GM18909 (cell line): ENCODE results near the gene SLC6A6.
A peak's percentile ranks its signal among the peaks of the same experiment; 100 is the strongest.

Experiments used
- ATAC-seq: cut with Tn5 transposase; IDR thresholded peaks from one replicate; pipeline ENCODE4 v1.9.1; 2021; ENCODE audit warnings: mild to moderate bottlenecking; ENCODE audit not compliant: unreplicated experiment, poor library complexity

SLC6A6 gene

DNA sequence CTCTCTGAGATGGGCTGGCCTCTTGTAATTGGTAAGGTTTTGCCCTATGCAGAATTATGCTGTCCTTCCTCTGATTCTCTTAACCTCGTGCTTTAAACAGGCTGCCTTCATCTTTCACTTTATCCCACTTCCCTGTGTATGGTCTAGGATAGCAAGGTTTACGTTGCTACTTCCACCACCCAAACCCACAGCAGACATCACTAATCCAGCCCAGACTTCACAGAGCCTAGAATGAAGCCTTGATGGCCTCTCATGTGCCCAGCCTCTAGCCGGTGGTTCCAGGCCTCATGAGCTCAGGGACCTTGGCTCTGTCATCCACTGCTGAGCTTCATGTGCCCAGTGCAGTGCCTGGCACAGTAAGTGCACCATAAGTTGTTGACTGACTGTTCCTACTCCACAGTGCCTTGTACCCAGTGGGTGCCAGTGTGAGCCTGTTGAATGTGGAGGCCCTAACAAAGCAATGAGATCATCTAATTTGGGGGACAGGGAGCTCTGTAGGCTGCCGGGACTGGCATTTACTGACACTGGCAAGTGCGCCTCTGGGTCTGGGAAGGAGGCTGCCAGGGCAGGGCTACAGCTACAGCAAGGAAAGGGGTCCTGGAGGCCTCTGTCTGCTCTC is 12.5 kb downstream of the SLC6A6 start:
- no peak for ATAC-seq

DNA sequence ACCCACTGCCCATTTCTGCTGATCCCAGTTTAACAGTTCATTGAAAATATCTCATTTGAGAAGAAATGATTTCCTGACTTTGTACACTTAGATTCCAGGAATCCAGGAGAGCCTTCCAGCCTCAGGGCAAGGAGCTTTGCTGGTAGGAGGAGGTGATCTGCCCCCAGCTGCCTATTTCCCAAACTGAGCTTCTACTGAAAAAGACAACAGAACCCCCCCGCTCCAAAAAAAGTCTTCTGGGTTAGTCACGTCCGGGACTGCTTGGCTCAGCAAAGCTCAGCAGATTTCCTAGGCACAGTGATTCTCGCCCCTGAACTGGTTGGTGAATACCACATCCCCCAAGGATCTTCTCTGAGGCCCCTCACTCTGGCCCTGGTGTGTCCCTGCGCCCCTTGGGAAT is 13.1 kb downstream of the SLC6A6 start:
- ATAC-seq = no peak

DNA sequence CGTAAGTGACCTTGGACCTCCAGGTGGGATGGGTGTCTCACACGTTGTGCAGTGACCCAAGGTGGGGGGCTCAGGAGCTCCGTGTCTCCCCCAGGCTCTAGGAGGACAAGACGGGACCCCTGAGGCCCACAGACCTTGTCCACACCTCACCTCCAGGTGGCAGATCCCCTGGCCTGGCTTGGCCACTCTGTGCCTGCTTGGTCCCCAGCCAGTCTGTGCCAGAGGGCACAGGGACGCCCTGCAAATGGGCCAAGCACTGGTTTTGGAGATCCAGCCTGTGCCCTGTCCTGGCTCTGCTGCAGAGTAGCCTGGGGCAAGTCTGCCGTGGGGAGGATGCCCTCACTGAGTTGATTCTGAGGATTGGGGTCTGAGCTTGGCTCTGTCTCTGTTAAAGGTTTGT is 14.0 kb downstream of the SLC6A6 start:
- ATAC-seq = no peak

DNA sequence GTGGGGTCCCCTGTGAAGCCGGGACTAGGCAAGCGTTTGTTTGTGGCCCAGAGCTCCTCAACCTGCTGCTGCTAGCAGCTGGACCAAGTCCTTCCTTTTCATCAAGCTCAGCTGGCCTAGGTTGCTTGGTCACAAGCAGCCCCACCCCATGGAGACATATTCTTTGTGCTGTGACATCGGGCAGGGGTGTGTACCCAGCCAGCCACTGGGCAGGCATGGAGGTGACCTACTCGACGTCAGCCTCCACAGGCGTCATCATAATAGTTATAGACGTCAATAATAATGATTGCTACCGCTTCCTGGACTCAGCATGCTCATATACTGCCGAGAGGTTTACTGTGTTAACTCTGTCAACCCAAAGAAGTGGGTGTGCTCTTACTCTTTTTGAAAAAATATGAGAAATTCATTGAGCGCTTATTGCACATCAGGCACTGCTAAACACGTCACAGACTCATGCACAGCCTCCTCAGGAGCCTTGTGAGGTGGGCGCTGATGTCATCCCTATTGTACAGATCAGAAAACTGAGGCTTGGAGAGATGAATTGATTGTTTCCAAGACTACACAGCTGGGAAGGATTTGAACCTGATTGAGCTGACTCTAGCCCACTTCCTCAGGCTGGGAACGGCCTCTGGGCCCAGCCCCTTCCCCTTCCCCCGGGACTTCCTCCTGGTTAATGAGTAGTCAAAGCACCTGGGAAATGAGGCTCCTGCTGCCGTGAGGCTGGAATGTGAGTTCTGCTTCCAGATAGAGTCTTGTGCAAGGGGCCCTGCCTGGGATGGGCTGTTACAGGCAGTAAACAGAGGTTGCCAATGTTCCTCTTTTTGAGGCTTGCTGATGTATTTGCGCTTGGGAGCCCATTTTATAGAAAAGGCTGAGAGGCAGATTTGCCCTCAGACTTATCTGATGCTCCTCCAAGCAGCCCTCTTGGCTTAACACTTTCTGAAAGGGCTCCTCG is 16.2 kb downstream of the SLC6A6 start:
- no peak for ATAC-seq

DNA sequence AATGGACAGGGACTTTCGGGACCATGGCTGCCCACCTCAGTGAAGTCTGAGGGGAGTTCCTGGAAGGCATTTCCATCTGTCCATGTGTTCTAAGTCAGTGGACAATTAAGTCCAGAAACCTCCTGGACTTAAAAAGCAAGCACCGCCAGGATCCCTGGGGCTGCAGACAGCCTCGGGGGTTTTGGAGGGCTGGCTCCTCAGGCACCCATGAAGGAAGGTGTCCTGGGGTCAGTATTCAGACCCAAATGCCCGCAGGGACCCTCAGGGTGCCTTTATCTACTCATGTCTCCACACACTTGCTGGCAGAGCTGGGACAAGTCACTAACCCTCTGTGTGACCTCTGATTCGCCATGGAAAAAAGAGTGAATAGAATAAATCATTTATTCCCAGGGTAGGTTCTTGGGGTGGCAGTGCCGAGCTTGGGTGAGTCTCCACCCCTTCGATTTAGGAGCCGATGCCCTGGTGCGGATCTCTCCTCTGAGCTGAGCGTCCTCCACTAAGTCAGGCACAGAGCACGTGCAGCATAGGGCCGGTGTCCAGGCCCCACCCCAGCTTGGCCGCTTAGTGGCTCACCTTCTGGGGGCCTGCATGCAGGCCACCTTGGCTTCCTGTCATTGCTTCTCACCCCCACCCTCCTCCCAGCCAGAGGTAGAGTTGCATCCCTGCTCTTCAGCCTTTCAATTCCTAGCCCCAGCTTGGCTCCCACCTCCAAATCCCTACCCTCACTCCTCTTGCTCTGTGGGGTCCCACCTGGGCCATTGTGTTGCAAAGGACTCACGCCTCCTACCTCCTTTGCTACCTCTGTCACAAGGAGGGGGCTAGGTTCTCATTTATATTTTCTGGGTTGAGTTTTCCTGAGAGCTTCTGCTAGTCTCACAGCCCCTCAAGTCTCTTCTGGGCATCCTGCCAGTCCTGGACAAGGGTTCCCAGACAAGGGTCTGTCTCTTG is 19.9 kb downstream of the SLC6A6 start:
- no peak for ATAC-seq

DNA sequence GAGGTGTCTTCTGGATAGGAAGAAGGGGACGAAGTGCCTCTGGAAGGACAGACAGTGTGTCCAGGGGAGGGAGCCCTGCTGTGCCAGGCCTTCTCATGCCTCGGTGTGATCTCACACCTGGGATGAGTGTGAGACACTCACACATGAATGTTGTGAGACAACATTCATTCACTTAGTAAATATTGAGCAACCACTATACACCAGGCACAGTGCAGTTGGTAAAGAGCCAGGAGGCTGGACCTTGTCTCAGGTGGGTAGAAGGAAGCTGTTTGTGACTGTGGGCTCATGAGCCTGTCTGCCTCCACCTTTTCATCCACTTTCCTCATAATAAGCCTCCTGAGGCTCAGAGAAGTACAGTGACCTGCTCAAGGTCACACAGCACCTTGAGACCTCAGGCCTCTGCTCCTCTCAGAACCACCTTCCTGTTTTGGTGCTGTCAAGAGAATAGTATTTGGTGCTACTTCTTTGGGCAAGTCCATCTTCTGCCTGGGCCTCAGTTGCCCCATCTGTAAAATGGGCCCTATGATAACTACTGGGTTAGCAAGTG is 20.9 kb downstream of the SLC6A6 start:
- ATAC-seq = no peak

DNA sequence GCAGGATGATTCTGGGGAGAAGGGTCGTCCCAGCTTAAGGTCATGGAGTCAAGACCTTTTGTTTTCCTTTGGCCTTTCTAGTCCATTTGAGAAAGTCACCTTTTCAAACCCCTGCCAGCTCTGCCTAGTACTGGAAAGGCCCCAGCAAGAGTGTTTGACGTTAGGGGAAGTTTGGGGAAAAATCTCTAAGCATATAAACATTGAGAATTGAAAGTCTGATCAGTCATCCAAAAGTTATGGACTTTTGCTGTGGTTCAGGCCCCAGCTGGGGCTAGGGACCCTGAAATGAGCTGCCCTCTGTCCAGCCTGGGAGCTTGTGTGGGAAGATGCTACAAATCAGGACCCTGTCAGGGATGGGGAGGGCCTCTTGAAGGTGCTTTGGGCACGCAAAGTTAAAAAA is 21.6 kb downstream of the SLC6A6 start:
- ATAC-seq = no peak

DNA sequence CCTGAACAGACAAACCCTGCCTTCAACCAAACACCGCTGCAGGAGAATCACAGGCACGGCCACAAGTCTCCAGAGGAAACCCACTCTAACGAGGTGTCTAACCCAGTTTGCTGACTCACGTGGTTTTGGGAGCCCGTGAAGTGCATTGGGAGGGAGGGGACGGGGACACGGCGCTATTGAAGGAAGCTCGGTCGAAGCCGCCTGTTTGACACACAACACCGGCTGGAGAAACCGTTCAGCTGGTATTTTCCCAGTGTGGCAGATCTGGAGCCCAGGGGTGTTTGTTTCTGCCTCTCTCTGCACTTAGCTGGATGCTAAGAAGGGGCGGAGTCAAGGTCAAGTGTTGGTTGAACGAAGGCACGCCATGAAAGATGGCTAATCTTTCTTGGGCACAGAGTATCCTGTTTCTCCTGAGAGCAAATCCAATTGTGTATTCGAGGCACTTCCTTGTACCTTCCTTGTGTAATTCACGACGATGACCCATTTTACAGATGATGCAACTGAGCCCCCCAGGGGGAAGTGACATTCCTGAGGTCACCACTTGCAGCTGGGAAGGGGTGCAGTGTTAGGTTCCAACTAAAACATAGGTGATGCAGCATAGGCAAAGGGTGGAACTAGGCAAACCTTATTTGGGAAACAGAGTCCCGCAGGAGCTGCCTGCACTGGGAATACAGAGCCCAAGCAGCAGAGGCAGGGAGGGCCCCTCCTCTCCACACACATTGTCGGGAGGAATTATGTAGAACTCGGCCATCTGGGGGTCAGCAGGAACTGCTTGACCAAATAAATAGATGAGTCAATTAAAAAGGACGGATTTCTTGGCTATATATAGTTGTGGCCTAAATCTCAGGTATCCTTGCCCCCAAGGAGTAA is 22.5 kb downstream of the SLC6A6 start:
- ATAC-seq = no peak

DNA sequence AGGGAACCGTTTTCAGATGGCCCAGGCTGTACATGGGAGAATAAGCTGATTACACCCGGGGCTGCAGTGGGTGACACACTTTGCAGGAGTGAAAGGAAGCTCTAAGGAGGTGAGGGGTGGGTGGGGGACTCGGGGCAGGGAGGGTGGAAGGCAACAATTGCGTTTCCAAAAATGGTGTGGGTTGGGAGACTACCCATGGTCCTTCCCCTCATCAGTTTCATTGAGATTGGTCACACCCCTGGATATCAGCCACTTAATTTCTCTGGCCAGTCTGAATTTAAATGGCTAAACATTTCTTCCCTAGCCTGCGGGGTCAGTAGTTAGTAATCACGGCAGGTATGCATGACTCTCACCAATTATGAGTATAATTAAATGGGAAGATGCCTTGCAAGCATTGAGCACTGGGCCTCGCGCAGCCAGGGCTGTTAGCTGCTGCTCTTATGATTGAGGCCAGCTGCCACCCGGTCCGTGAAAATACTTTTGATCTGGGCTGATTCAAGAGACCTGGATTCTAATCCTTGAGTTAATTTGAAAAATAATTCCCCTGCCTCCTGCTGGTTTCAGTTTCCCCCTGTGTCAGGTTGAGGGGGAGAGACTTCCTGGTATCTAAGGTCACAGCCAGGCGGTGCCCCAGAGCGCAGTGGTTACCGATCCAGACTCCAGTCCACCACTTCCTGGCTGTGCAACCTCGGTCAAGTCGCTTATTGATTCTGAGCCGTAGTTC is 23.3 kb downstream of the SLC6A6 start:
- ATAC-seq = peak; percentile 71

DNA sequence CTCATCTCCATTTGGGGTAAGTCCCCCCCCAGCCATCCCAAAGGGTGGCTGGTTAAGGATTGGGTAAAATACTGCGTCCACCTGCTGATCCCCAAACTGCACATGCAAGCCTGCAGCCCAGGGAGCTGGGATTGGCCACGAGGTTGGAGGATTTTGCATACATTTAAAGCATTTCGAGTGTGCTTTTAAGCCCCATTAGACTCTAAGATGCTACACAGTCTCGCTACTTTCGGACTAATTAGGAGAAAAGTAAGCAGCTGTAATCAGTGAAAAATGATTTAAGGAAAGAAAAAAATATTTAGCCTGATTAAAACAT is 23.9 kb downstream of the SLC6A6 start:
- no peak for ATAC-seq

DNA sequence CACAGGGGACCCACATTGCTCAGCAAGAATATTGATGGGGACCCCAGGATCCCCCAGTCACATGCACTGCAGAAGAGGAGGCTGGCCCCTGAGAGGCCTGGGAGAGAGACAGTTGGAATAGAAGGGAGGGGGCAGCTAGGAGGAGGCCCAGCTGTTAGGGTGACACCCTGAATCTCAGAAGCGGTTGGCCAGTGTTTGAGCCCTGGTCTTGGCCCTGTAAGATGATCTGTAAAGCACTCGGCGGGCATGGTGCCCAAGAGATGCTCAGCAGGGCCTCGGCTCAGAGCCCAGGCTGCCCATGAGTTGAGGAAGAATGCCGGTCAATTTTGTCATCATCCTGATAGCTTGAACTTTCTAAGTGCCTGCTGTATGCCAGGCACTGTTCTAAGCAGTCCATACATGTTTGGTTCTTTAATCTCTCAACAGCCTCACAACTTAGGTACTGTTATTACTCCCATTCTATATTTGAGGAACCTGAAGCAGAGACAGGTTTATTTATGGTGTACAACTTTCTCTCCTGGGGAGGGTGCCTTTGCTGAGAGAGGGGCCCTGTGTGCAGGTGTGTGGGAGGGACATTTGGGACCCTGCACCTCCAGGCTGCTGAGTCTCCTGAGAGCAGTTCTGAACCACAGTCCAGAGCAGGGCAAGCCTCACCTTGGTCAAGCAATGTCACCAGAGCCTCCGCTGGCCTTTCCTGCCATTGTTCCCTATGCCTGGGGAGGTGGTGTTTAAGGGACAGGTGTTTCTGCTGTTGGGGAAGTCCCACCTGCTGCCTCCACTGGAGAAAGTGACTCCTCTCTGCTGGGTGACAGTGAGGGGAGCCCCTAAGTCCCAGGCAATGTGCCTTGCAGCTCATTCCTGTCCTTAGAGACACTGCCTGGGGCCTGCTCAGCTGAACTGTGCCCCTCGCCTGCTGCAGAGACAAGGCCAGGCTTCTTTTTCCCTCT is 26.0 kb downstream of the SLC6A6 start:
- no peak for ATAC-seq

DNA sequence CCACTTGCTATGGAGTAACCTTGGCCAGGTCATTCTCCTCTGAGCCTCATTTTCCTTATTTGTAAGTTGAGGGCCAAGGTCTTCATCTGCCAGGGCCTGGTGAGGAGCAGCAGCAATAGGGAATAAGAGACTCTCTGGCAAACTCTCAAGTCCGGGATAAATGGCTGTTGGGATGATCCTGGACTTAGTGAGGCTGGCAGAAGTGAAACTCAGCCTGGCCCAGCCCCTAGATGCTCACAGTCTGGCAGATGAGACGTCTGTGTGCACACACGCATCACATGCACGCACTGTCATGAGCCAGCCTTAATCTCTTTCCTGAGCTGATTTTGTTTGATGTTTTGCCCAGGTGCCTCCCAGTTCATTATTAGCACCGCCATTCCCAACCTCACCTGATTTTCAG is 26.8 kb downstream of the SLC6A6 start:
- ATAC-seq = no peak

DNA sequence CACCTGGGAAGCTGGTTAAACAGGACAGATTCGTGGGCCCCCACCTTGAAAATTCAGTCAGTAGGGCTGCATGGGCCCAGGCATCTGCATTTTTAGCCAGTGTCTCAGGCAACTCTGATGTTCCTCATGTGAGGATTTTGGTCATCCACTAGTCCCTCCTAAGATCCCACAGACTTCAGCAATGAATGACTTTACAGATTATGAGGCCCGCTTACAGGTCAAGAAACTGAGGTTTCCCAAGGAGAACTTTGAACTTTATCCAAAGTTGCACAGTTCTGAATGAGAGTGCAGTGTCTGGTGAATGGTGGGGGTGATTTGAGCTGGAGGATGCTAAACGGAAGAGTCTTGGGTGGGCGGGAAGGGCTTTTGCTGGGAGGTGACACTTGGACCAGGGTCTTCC is 27.2 kb downstream of the SLC6A6 start:
- no peak for ATAC-seq

DNA sequence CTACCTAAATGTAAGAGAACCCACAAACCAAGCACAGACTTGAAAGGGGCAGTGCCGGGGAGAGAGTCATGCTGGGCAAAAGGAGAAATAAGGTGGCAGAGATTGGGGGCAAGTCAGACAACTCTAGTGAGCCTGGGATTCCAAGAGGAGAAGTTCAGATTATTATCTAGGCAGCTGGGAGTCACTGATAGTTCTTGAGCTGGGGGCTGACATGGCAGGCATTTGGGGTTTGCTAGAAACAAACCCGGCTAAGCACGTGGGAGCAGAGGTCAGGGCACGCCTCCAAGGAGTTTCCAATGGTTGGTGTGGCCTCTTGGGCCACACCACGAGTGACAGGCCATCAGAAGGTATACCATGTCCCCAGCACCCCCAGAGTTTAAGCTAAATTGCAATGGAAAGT is 27.6 kb downstream of the SLC6A6 start:
- ATAC-seq = no peak

DNA sequence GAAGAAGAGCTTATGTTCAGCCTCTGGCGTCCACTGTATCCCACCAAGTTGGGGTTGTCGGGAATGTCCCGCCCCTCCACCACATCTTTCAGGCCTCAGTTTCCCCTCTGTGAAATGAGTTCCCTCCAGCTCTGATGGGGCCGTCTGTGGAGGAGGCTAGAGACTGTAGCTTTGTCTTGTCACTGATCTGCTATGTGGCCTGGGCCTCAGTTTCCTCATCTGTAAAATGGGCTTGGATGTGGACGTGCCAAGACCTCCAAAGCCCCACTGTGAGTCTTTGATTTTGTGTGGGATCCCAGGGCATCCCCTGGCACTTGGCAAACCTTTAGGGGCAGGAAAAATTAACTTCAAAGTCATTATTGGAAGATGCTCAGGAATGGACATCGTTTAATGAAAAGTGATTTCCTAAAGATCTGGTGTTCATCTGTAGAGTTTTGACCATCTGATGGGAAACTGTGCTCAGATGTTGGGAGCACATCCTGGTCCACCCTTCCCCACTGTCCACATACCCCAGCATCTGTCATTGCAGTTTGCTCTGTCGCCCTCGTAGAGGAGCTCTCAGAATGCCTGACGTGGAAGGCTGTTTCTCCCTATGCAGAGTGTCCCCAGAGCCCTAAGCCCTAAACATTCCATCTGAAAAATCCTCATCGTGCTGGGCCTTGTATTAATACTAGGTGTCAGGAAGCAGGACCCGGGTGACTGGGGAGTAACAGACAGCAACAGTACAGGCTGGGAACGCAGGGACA is 28.5 kb downstream of the SLC6A6 start:
- no peak for ATAC-seq

DNA sequence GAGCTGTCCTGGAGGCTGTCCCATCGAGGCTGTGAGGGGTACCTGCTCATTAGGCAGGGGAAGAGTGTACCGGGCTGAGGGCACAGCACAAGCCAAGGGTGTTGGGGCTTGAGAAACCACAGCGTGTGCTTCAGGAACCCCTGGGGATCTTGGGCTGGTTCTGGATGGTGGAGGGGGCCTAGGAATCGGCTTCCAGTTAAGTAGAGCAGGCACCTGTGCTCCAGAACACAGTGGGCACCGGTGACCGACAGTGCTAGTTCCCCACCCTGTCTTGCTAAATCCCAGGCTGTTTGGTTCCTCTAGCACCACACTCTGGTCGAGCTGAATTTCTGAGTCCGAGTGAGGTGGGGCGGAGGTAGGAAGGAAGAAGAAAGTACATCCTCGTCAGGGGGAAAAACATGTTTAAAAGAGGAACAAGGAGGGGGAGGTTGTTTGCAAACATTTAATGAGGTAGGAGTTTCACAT is 29.1 kb downstream of the SLC6A6 start:
- peak; percentile 32 for ATAC-seq
